Hepatocyte (in vitro differentiated cells): ENCODE data around the gene HOXD4. TPM values are rescaled to one million over a fixed set of nuclear protein-coding genes. Genes with fewer than 3 reads are reported as not detected.

Experiments
- DNase-seq: peaks from one replicate; pipeline ENCODE4 v3.0.0-alpha.2; 2016; ENCODE audit warnings: low spot score
- H2AFZ ChIP-seq: fragments of 200-600 bp; sonication (generic); 2 replicates; pipeline ENCODE4 v1.6.0; 2016; ENCODE audit warnings: antibody characterized with exemption, mild to moderate bottlenecking
- H3K27ac ChIP-seq: fragments of 200-600 bp; sonication (generic); 2 replicates; pipeline ENCODE4 v1.5.1; 2016; ENCODE audit warnings: mild to moderate bottlenecking
- H3K27me3 ChIP-seq: fragments of 200-600 bp; sonication (generic); 2 replicates; pipeline ENCODE4 v1.6.1; 2016
- H3K36me3 ChIP-seq: fragments of 200-600 bp; sonication (generic); replicated peaks from 2 replicates; pipeline ENCODE4 v1.5.1; 2016; ENCODE audit warnings: low read depth; ENCODE audit not compliant: insufficient read depth
- H3K4me1 ChIP-seq: fragments of 200-600 bp; sonication (generic); 2 replicates; pipeline ENCODE4 v1.5.1; 2016; ENCODE audit warnings: mild to moderate bottlenecking, moderate library complexity; ENCODE audit not compliant: insufficient read depth
- H3K4me2 ChIP-seq: fragments of 200-600 bp; sonication (generic); 2 replicates; pipeline ENCODE4 v1.6.0; 2016
- H3K4me3 ChIP-seq: fragments of 200-600 bp; sonication (generic); 2 replicates; pipeline ENCODE4 v1.5.1; 2016; ENCODE audit warnings: mild to moderate bottlenecking
- H3K79me2 ChIP-seq: fragments of 200-600 bp; sonication (generic); 2 replicates; pipeline ENCODE4 v1.6.0; 2017; ENCODE audit warnings: mild to moderate bottlenecking
- H3K9me2 ChIP-seq: fragments of 200-600 bp; sonication (generic); replicated peaks from 2 replicates; pipeline ENCODE4 v1.6.0; 2017; ENCODE audit warnings: mild to moderate bottlenecking; ENCODE audit not compliant: insufficient read depth
- H3K9me3 ChIP-seq: fragments of 200-600 bp; sonication (generic); 2 replicates; pipeline ENCODE4 v1.5.1; 2016; ENCODE audit warnings: low read depth, mild to moderate bottlenecking
- H4K20me1 ChIP-seq: fragments of 200-600 bp; sonication (generic); 2 replicates; pipeline ENCODE4 v1.6.0; 2016; ENCODE audit warnings: mild to moderate bottlenecking; ENCODE audit not compliant: insufficient read depth, poor library complexity, severe bottlenecking
- CTCF ChIP-seq: fragments of 200-600 bp; sonication (generic); IDR thresholded peaks from 2 replicates; pipeline ENCODE4 v1.5.1; 2016; ENCODE audit warnings: antibody characterized with exemption, mild to moderate bottlenecking; ENCODE audit not compliant: poor library complexity
- EZH2 ChIP-seq: fragments of 200-600 bp; sonication (generic); IDR thresholded peaks from 2 replicates; pipeline ENCODE4 v1.6.1; 2016; ENCODE audit warnings: antibody characterized with exemption, mild to moderate bottlenecking, borderline replicate concordance
- EZH2phosphoT487 ChIP-seq: fragments of 200-600 bp; sonication (generic); IDR thresholded peaks from one replicate; pipeline ENCODE4 v1.6.1; 2018; ENCODE audit warnings: antibody characterized with exemption, mild to moderate bottlenecking, low read depth, moderate library complexity; ENCODE audit not compliant: unreplicated experiment, severe bottlenecking
- WGBS: methylation state at CpG from one replicate; pipeline ENCODE4 v1.1.6; 2016; ENCODE audit warnings: low lambda C conversion rate; ENCODE audit errors: missing lambda C conversion rate; 5-methylcytosine and 5-hydroxymethylcytosine counted together
- polyA plus RNA-seq: library from polyadenylated mRNA; unstranded; fragments of >200 nt; fragmentation: Nextera tagmentation; extraction: Ambion mirVana; gene quantifications from 2 replicates; pipeline ENCODE4 v1.2.1, GENCODE V29; 2016
- total RNA-seq: library from RNA; depleted of rRNA; stranded (reverse); fragments of >200 nt; gene quantifications from 2 replicates; pipeline ENCODE4 v1.2.3, GENCODE V29; 2014

HOXD4 gene
- total and polyA plus RNA-seq, 2 experiments from 2014 or later, result 0.70 TPM; not detected in 1

DNA sequence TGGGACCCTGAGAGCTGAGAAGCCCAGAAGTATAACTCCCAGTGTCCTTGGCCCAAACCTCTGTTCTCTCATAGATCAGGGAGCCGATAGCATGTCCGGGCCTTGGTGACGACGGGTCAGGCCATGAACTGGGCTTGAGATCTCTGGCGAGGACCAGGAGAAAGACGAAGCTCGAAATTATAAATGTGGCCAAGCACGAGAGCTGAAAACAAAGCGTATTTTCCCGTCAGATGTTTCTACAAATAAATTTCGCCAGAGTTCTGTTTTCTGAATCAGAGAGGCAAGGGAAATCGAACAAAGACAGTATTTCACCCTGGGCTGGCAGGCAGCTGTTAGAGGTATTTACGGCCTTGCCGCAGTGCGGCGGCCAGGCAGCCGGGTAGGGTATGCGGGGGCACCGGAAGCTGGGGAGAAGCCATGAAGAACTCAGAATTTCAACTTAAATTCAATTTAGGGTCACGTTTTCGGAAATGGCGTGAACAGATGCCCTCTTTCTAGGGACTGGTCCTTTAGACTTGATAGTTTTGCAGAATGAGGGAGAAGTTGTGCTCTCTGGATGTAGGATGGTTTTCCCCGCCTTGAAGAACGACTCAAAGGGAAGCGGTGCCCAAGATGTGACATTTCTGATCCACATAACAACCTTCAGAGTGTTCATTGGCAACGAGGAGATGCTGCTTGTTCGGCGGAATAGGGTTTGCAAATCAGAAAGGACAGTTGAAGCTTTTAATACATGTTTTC, 12.3 kb upstream of the HOXD4 start:
- no peak overlapping the region for H3K4me3 ChIP-seq
- no peak overlapping the region for H2AFZ ChIP-seq
- peaks cover 8% of the 10 kb centered on the region for H3K4me1 ChIP-seq
- no peaks in the 10 kb centered on the region for H3K36me3 ChIP-seq
- H3K79me2 ChIP-seq, result no peaks in the 10 kb centered on the region
- H3K27ac ChIP-seq, result no peak overlapping the region
- H3K9me2 ChIP-seq, result no peaks in the 10 kb centered on the region
- no peaks in the 10 kb centered on the region for H4K20me1 ChIP-seq
- no peaks in the 10 kb centered on the region for H3K9me3 ChIP-seq
- no peak for DNase-seq
- TF ChIP-seq EZH2, result no peak
- TF ChIP-seq CTCF, result no peak
- no peak for TF ChIP-seq EZH2phosphoT487
- H3K27me3 ChIP-seq, result peaks cover 94% of the 10 kb centered on the region
- 73% methylated on average over 28 of the region's 28 CpGs for WGBS
- H3K4me2 ChIP-seq, result no peak overlapping the region

DNA sequence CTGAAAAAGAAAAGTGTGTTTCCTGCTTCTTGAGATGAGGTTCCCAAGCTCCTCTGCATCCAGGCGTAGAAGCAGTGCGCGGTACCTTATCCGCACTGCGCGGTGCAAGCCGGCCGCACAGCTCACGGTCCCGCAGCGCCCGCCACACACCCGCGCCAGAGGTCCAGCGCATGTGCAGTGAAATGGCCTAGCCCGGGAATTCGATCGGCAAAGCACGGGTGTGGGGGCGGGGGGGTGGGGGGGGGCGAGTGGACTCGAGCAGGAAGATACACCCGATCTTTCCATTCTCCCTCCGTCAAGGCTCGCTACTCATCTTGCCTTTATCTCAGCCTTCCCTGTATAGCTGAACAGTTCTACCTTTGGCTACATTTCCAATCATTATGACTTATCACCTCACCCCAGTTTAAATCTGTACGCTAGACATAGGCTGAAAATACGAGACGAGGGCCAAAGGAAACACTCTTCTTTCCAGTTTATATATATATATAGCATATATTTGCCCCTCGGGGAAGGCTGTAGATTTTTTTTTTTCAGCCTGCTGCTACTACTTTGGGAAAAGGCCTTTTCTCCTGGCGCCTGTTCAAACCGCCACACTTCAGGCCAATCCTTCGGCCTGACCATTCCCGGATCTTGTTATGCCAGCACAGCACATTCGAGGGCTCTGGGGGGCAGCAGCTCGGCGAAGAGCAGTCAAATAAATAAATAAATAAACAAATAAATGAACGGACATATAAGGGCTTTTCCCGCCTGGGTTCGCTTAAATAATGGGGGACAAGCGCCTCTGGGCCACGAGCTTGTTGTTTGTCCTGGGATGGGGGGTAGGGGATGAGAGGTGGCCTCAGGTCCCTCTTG, 11.5 kb upstream of the HOXD4 start:
- no peak for TF ChIP-seq EZH2phosphoT487
- no peak for TF ChIP-seq CTCF
- no peak for TF ChIP-seq EZH2
- 53% methylated on average over 41 of the region's 41 CpGs for WGBS
- H3K4me1 ChIP-seq, result peaks cover 8% of the 10 kb centered on the region
- H3K36me3 ChIP-seq, result no peaks in the 10 kb centered on the region
- no peaks in the 10 kb centered on the region for H3K9me3 ChIP-seq
- no peaks in the 10 kb centered on the region for H3K79me2 ChIP-seq
- no peak overlapping the region for H3K4me3 ChIP-seq
- H3K9me2 ChIP-seq, result no peaks in the 10 kb centered on the region
- no peak overlapping the region for H3K27ac ChIP-seq
- no peaks in the 10 kb centered on the region for H4K20me1 ChIP-seq
- peaks cover 92% of the 10 kb centered on the region for H3K27me3 ChIP-seq
- H3K4me2 ChIP-seq, result peak overlapping the region; percentile 92
- H2AFZ ChIP-seq, result peak overlapping the region; percentile 64
- no peak for DNase-seq

GRCh38 chr2:176140513-176141317, 10.6 kb upstream of the HOXD4 start:
- H3K4me3 ChIP-seq, result peak overlapping the region; percentile 46
- DNase-seq, result peak; percentile 84
- no peak overlapping the region for H3K27ac ChIP-seq
- 14% methylated on average over 24 of the region's 48 CpGs for WGBS
- TF ChIP-seq CTCF (peak; percentile 85), EZH2phosphoT487 (no peak), EZH2 (no peak)
- peak overlapping the region; percentile 64 for H2AFZ ChIP-seq
- no peaks in the 10 kb centered on the region for H3K79me2 ChIP-seq
- H3K4me1 ChIP-seq, result peaks cover 5% of the 10 kb centered on the region
- no peaks in the 10 kb centered on the region for H3K9me2 ChIP-seq
- no peaks in the 10 kb centered on the region for H3K9me3 ChIP-seq
- peaks cover 92% of the 10 kb centered on the region for H3K27me3 ChIP-seq
- no peaks in the 10 kb centered on the region for H4K20me1 ChIP-seq
- H3K4me2 ChIP-seq, result peak overlapping the region; percentile 92
- H3K36me3 ChIP-seq, result no peaks in the 10 kb centered on the region
